Activated CD8-positive, alpha-beta memory T cell treated with anti-CD3 and anti-CD28 coated beads, Interleukin-2, amount 10 ng/mL, durations not matched to agents 7 days and 5 days (primary cell): ENCODE data around the gene CACNA1B. TPM values are rescaled to one million over a fixed set of nuclear protein-coding genes. Genes with fewer than 3 reads are reported as not detected.

Source experiments
- ATAC-seq: fragments of 150-1000 bp; cut with Tn5 transposase; one replicate; pipeline ENCODE4 v1.10.0; 2021; ENCODE audit warnings: moderate library complexity
- CTCF ChIA-PET: fragments of 350-600 bp; sonication (Branson Sonifier 250); formaldehyde crosslinking; loops from one replicate; lab custom pipeline; 2021; ENCODE audit warnings: antibody characterized with exemption; lab: Charles Lee
- DNase-seq: peaks from one replicate; pipeline ENCODE4 v3.0.0-alpha.2; 2020
- H3K27ac Mint-ChIP-seq: one replicate; pipeline ENCODE4 v1.8.0; 2021; ENCODE audit warnings: mild to moderate bottlenecking, mixed read lengths
- H3K27me3 Mint-ChIP-seq: one replicate; pipeline ENCODE4 v1.8.0; 2021; ENCODE audit warnings: mixed read lengths
- H3K36me3 Mint-ChIP-seq: one replicate; pipeline ENCODE4 v1.8.0; 2021; ENCODE audit warnings: mild to moderate bottlenecking, mixed read lengths
- H3K4me1 Mint-ChIP-seq: one replicate; pipeline ENCODE4 v1.8.0; 2021; ENCODE audit warnings: mixed read lengths
- H3K4me3 Mint-ChIP-seq: one replicate; pipeline ENCODE4 v1.8.0; 2021; ENCODE audit warnings: mild to moderate bottlenecking, moderate library complexity, mixed read lengths
- H3K9me3 Mint-ChIP-seq: one replicate; pipeline ENCODE4 v1.8.0; 2022; ENCODE audit warnings: low read depth, mixed read lengths
- total RNA-seq, 2 experiments: library from RNA; stranded (reverse); gene quantifications; one replicate each; pipeline ENCODE4 v1.2.3, GENCODE V29; 2021

CACNA1B gene
- total RNA-seq, 2 experiments from 2014 or later, result not detected

DNA sequence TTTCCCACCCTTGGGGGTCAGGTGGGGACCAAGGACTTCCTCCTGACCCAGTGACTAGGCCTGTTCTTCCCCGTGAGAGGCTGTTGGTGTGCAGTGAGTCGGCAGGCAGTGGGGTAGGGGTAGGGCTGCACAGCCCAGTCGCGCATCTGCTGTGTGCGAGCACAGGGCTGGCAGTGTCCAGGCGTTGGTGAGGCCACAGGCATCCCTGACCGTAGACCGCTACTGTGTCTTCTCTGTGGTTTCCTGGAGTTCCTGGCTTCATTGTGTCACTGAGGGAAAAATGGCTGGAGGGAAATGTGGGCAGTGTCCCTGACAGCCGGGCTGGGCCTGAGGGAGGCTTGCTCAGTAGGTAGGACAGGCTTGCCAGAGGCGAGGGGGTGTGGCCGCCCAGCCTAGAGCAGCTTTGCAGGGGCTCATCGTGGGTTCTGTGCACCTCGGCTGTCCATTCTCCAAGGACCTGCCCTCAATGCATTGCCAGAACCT is 95.4 kb downstream of the CACNA1B start:
- CTCF ChIA-PET, result no interaction called here
- no peak overlapping the region for H3K4me3 Mint-ChIP-seq

DNA sequence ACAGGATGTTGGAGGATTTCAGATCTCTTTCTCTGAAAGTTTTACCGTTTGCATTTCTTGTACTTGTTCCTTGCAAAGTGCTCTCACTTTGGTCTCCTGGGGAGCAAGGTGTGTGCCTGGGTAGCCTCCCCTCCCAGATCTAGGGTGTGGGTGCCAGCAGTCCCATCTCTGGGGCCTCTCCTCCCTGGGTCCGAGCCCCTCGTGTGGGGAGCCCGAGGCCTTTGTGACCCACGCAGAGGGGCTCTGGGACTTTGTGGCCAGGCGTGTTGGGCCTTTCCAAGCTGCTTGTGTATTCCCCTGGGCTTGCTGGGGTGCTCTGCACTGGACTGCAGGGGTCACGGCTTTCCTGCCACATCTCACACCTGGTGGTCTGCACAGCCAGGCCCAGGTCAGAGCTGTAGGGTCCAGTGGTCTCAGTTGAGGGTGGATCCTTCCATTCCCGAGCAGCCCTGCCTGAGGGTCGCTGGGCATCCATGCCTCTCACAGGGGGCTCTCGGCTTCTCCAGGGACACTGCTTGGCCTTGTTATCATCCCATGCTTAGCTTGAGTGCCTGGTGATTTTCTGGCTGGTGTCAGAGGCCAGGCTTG is 96.3 kb downstream of the CACNA1B start:
- H3K4me1 Mint-ChIP-seq, result no peaks in the 10 kb centered on the region
- H3K27me3 Mint-ChIP-seq, result no peaks in the 10 kb centered on the region
- no peaks in the 10 kb centered on the region for H3K9me3 Mint-ChIP-seq
- DNase-seq (peak; percentile 33), ATAC-seq (no peak)
- no peaks in the 10 kb centered on the region for H3K36me3 Mint-ChIP-seq
- CTCF ChIA-PET, result no interaction called here
- H3K4me3 Mint-ChIP-seq, result no peak overlapping the region
- no peak overlapping the region for H3K27ac Mint-ChIP-seq

More for the DNA sequence above, 95.4 kb downstream of the CACNA1B start:
- no peaks in the 10 kb centered on the region for H3K4me1 Mint-ChIP-seq
- no peak overlapping the region for H3K27ac Mint-ChIP-seq
- DNase-seq, result no peak
- no peaks in the 10 kb centered on the region for H3K36me3 Mint-ChIP-seq
- ATAC-seq, result no peak
- H3K27me3 Mint-ChIP-seq, result no peaks in the 10 kb centered on the region
- H3K9me3 Mint-ChIP-seq, result no peaks in the 10 kb centered on the region

DNA sequence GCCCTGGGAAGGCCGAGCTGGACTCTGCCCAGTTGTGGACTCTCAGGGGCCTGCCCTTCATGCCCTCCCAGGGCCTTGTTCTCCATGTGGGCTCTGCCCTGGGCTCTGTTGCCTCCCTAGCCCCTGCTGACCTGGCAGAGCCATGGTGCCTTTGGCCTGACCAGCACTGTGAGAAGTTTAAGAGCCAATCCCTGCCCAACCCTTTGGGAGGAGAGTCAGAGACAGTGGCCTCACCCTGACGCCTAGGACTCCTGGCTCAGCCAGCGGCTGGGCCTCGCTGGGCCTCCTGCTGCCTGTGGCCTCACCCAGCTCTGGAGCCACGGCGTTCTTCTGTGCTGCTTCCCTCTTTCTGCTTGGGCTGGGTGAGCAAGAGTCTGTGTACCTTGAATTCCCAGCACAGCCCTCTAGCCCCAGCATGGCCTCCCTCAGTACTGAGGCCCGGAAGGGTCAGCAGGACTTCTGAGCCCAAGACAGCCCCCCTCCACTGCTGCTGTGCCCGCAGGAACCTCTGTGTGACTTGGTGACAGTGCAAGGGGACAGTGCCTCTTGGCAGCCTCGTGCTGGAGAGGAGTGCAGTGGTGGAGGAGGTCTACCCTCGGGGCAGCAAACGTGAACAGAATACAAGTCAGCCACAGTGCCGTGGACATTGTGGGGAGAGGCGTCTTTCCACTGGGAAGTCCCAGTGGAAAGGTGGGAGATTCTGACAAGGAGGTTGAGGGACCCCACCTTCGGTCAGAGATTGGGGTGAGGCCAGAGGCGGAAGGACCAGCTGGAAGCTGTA is 97.4 kb downstream of the CACNA1B start:
- H3K27me3 Mint-ChIP-seq, result no peaks in the 10 kb centered on the region
- DNase-seq (no peak), ATAC-seq (no peak)
- no peak overlapping the region for H3K27ac Mint-ChIP-seq
- no peaks in the 10 kb centered on the region for H3K9me3 Mint-ChIP-seq
- no peak overlapping the region for H3K4me3 Mint-ChIP-seq
- H3K36me3 Mint-ChIP-seq, result no peaks in the 10 kb centered on the region
- CTCF ChIA-PET, result no interaction called here
- H3K4me1 Mint-ChIP-seq, result no peaks in the 10 kb centered on the region

DNA sequence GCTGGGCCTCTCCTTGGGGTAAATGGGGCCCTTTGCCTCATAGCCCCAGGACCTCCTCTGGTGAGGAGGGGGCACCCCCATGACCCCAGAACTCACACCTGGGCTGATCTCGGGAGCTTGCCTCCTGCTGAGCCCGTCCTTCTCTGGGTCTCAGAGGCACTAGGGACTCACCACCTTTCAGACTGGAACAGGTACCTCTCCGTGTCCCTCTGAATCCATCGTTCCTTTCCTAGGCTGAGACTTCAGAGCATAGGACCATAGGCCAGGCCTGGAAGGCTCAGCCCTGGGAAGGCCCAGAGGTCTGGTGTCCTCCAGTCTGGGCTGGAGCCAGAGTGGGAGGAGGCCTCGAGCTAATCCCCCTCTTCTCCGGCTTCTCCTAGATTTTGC is 97.9 kb downstream of the CACNA1B start:
- DNase-seq, result no peak
- CTCF ChIA-PET, result no interaction called here
- no peaks in the 10 kb centered on the region for H3K9me3 Mint-ChIP-seq
- no peaks in the 10 kb centered on the region for H3K27me3 Mint-ChIP-seq
- H3K4me3 Mint-ChIP-seq, result no peak overlapping the region
- ATAC-seq, result no peak
- no peak overlapping the region for H3K27ac Mint-ChIP-seq
- no peaks in the 10 kb centered on the region for H3K4me1 Mint-ChIP-seq
- H3K36me3 Mint-ChIP-seq, result no peaks in the 10 kb centered on the region

DNA sequence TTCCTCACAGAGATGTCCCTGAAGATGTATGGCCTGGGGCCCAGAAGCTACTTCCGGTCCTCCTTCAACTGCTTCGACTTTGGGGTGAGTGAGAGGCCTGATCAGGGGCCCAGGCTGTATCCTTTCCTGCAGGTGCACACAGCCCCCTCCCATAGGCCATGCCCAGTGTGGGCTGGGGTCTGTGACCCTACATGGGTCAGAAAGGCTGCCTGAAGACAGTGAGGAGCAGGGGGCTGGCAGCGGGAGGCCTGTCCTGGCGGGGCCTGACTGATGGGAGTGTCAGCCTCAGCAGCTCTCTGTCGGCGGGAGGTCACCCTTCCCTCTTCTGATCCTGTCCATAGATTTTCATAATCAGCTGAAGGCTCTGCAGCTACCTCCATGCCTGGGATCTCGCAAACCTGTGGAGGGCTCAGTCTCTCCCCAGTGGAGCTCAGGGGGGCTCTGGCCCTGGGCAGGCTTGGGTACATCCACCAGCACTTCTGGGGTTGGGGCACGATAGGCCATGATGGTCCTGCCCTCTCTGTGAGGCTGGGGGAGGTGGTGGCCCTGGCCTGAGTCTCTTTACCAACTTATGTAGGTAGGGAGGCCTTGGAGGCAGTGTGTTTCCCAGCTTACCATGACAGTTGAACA is 98.5 kb downstream of the CACNA1B start:
- ATAC-seq (no peak), DNase-seq (no peak)
- H3K27me3 Mint-ChIP-seq, result no peaks in the 10 kb centered on the region
- H3K36me3 Mint-ChIP-seq, result no peaks in the 10 kb centered on the region
- H3K9me3 Mint-ChIP-seq, result no peaks in the 10 kb centered on the region
- no peak overlapping the region for H3K27ac Mint-ChIP-seq
- CTCF ChIA-PET, result no interaction called here
- H3K4me1 Mint-ChIP-seq, result no peaks in the 10 kb centered on the region
- no peak overlapping the region for H3K4me3 Mint-ChIP-seq

DNA sequence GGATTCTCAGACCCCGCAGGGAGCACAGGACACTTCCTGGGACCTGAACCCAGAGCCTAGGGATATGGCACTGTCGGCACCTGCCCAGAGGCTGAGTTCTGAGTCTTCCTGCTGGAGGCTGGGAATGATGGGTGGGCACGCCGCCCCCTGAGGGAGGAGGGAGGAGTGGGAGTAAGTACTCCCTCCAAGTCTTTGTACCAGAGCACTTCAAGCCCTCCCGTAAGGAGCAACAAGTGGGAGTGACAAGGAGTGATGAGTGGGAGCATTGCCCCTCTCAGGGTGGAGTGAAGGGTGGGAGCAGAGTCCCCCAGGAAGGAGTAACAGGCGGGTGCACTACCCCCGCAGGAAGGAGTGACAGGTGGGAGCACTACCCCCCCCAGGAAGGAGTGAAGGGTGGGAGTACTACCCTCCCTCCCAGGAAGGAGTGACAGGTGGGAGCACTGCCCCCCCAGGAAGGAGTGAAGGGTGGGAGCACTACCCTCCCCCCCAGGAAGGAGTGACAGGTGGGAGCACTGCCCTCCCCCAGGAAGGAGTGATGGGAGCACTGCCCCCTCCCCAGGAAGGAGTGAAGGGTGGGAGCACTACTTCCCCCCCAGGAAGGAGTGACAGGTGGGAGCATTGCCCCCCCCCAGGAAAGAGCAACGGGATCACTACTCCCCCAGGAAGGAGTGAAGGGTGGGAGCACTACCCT is 100.1 kb downstream of the CACNA1B start:
- Mint-ChIP-seq H3K4me1 (no peaks in the 10 kb centered on the region), H3K27ac (no peak overlapping the region), H3K27me3 (no peaks in the 10 kb centered on the region), H3K36me3 (no peaks in the 10 kb centered on the region), H3K4me3 (no peak overlapping the region), H3K9me3 (no peaks in the 10 kb centered on the region)
- DNase-seq (no peak), ATAC-seq (no peak)
- CTCF ChIA-PET, result no interaction called here

DNA sequence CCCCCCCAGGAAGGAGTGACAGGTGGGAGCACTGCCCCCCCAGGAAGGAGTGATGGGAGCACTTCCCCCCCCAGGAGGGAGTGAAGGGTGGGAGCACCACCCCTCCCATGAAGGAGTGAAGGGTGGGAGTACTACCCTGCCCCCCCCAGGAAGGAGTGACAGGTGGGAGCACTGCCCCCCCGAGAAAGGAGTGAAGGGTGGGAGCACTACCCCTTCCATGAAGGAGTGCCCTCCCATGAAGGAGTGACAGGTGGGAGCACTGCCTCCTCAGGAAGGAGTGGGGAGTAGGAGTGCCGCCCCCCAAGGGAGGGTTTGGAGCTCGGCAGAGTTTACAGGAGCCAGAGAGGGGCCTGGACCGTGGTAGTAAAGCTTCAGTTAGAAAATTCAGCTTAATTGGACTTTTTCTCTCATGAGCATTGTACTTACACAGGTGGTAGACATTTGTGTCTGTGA is 100.7 kb downstream of the CACNA1B start:
- DNase-seq (no peak), ATAC-seq (no peak)
- CTCF ChIA-PET, result no interaction called here
- Mint-ChIP-seq H3K27ac (no peak overlapping the region), H3K4me3 (no peak overlapping the region), H3K27me3 (no peaks in the 10 kb centered on the region), H3K4me1 (no peaks in the 10 kb centered on the region), H3K9me3 (no peaks in the 10 kb centered on the region), H3K36me3 (no peaks in the 10 kb centered on the region)

DNA sequence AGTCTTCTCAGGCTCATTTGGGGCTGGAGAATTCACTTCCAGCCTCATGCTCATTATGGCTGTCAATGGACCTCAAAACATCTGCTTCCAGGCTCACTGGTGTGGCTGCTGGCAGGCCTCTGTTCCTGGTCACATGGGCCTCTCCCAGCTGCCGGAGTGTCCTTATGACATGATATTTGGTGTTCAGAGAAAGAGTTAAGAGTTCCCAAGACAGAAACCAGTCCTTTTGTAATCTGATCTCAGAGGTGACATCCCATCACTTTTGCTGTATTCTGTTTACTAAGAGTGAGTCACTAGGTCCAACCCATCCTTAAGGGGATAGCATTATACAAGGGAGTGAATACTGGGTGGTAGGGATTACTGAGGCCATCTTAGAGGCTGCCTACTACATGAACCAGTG is 104.6 kb downstream of the CACNA1B start:
- no peak for ATAC-seq
- no peaks in the 10 kb centered on the region for H3K36me3 Mint-ChIP-seq
- H3K27ac Mint-ChIP-seq, result no peak overlapping the region
- H3K27me3 Mint-ChIP-seq, result no peaks in the 10 kb centered on the region
- no peak for DNase-seq
- H3K4me1 Mint-ChIP-seq, result no peaks in the 10 kb centered on the region
- no peak overlapping the region for H3K4me3 Mint-ChIP-seq
- no peaks in the 10 kb centered on the region for H3K9me3 Mint-ChIP-seq
- CTCF ChIA-PET, result no interaction called here

DNA sequence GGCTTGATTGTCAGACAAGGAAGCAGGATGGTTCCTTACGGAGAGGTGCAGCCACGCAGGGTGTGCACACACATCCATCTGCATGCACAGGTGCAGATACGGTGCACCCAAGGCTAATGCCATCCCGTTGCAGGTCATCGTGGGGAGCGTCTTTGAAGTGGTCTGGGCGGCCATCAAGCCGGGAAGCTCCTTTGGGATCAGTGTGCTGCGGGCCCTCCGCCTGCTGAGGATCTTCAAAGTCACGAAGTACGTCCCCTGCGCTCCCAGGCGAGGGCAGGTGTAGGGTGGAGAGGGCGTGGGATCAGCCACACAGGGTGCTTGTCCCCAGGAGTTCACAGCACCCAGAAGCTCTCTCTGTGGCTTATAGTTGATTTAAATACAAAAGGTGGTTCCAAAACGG is 106.4 kb downstream of the CACNA1B start:
- no peak for DNase-seq
- no peak for ATAC-seq
- H3K4me1 Mint-ChIP-seq, result no peaks in the 10 kb centered on the region
- H3K4me3 Mint-ChIP-seq, result no peak overlapping the region
- no peaks in the 10 kb centered on the region for H3K9me3 Mint-ChIP-seq
- H3K27me3 Mint-ChIP-seq, result peaks cover 3% of the 10 kb centered on the region
- CTCF ChIA-PET, result no interaction called here
- H3K27ac Mint-ChIP-seq, result no peak overlapping the region
- H3K36me3 Mint-ChIP-seq, result no peaks in the 10 kb centered on the region

DNA sequence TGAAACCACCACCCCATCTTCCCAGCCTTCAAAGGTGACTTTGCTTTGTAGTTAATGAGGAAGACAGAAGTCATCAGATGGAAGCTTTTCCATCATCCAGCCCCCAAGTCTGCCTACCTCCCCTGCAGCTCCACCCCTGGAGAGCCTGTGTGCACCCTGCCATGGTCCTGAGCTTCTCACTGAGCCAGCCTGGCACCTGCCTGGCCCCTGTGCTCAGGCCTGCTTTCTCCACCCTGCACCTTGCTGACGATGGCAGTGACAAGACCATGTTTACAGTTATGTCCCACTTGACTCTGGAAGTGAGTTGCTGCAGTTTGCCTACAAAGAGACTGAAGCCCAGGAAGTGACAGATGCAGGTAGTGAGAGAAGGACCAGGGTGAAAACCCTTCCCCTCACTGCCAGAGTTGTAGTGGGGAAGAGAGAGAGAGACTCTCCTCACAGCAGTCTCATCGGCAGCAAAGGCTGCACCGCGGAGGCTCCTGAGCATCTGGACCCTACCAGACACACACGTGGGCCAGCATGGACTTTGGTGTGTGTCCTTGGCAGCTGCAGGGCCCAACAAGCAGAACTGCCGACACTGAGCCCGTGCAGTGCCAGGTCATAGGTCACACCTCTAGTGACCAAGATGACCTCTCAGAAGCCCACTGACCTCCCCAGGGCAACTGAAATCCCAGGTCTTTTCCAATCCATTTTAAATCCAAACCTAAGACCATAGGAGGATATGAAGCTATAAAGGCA is 107.1 kb downstream of the CACNA1B start:
- Mint-ChIP-seq H3K27me3 (peaks cover 5% of the 10 kb centered on the region), H3K27ac (no peak overlapping the region), H3K36me3 (no peaks in the 10 kb centered on the region), H3K9me3 (no peaks in the 10 kb centered on the region), H3K4me3 (no peak overlapping the region), H3K4me1 (no peaks in the 10 kb centered on the region)
- ATAC-seq, result no peak
- CTCF ChIA-PET, result no interaction called here
- DNase-seq, result no peak

DNA sequence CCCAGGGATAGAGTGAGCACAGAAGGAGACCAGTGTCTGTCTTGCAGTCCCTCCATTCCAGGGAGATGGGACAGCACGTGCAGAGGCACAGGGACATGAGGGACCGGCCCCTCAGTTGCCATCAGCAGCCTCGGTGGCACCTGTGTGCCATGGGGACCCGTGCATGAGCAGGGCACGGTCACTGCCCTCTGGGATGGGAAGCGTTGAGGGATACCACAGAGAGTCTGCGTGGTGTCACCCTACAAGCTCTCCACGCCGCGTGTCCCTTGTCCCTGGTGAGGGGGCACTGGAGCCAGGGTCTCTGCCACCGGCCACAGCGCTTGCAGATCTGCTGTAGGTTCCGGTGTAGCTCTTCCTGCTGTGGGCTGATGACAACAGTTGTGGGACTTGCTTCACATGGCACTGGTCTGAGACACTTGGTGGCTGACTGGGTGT is 108.1 kb downstream of the CACNA1B start:
- no peak for ATAC-seq
- Mint-ChIP-seq H3K27me3 (peaks cover 8% of the 10 kb centered on the region), H3K36me3 (no peaks in the 10 kb centered on the region), H3K4me3 (no peak overlapping the region), H3K9me3 (no peaks in the 10 kb centered on the region), H3K27ac (no peak overlapping the region), H3K4me1 (no peaks in the 10 kb centered on the region)
- no peak for DNase-seq
- CTCF ChIA-PET, result no interaction called here

DNA sequence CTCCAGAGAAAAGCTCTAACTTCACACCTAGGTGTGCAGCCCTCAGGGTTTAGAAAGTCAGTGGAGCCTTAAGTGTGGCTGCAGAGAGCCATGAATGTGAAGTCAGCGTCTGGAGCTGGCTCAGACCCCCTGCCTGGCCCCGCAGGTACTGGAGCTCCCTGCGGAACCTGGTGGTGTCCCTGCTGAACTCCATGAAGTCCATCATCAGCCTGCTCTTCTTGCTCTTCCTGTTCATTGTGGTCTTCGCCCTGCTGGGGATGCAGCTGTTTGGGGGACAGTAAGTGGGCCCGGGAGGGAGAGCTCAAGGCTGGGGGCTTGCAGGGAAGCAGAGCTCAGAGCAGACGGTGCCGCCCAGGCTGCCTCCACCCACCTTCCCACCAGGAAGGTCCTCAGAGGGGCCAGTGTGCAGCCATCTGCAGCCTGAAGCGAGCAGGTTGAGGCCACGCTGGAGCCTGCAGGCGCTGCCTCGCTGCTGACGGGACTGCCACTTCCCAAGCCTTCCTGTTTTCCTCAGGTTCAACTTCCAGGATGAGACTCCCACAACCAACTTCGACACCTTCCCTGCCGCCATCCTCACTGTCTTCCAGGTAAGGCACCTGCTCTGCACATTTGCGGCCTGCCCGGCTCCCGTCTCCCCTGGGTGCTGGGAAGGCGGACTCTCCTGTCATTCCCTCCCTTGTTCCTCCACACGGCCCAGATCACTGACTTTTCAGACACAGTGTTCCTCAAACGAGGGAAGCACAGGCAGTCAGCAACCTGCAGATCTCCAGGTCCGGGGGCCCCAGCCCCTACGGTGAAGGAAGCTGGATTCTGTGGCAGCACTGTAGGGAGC is 108.9 kb downstream of the CACNA1B start:
- peaks cover 16% of the 10 kb centered on the region for H3K27me3 Mint-ChIP-seq
- no peak for ATAC-seq
- CTCF ChIA-PET, result no interaction called here

More for the DNA sequence above, 108.9 kb downstream of the CACNA1B start:
- H3K4me1 Mint-ChIP-seq, result no peaks in the 10 kb centered on the region
- no peak for DNase-seq
- no peak overlapping the region for H3K27ac Mint-ChIP-seq
- no peaks in the 10 kb centered on the region for H3K9me3 Mint-ChIP-seq
- H3K36me3 Mint-ChIP-seq, result no peaks in the 10 kb centered on the region
- no peak overlapping the region for H3K4me3 Mint-ChIP-seq
